NT2/D1 (cell line): ENCODE measurements around the gene KIAA1328.

Source experiments
- SUZ12 ChIP-seq: IDR thresholded peaks from 2 replicates; pipeline ENCODE4 v1.6.1; 2011; ENCODE audit not compliant: insufficient read length, insufficient read depth; ENCODE audit errors: extremely low read depth
- ZNF274 ChIP-seq: IDR thresholded peaks from 2 replicates; pipeline ENCODE4 v1.6.1; 2011; ENCODE audit warnings: mild to moderate bottlenecking, low read depth, low read length

GRCh38 chr18:37261246-37261840 lies 432.4 kb downstream of the KIAA1328 start:
- TF ChIP-seq SUZ12 = no peak
- TF ChIP-seq ZNF274 = no peak
